Stomach (tissue), 9 donors: ENCODE measurements around the gene CAPN12. TPM values are rescaled to one million over a fixed set of nuclear protein-coding genes. Genes with fewer than 3 reads are reported as not detected.
A peak's percentile ranks its signal among the peaks of the same experiment; 100 is the strongest.
"Not testable (repeated sequence)": the region's sequence is repeated elsewhere in the genome, so short reads cannot be mapped to it uniquely, and the experiment has no call there.

Source experiments
- DNase-seq, 2 donors: peaks; one replicate each; pipeline versions ENCODE4 v3.0.0 to v3.0.0-alpha.2; 2013 to 2019
- H3K27ac ChIP-seq, 5 donors: fragments of 200-600 bp in 4 of 5; sonication (generic) in 4 of 5; one replicate each; pipeline ENCODE4 v1.5.1; 2013 to 2019; ENCODE audit warnings: mild to moderate bottlenecking in 1 of 5, moderate library complexity in 1 of 5
- H3K27me3 ChIP-seq, 3 donors: fragments of 200-600 bp; sonication (generic); one replicate each; pipeline ENCODE4 v1.5.1; 2017 to 2019; ENCODE audit warnings: mixed run types in 1 of 3
- H3K36me3 ChIP-seq, 4 donors: fragments of 200-600 bp; sonication (generic); 1 replicate in 3 of 4; 2 replicates in 1 of 4; pipeline ENCODE4 v1.5.1; 2016 to 2019
- H3K4me1 ChIP-seq, 4 donors: fragments of 200-600 bp; sonication (generic); one replicate each; pipeline ENCODE4 v1.5.1; 2016 to 2019
- H3K4me3 ChIP-seq, 4 donors: fragments of 200-600 bp; sonication (generic) in 3 of 4; one replicate each; pipeline ENCODE4 v1.5.1; 2016 to 2019; ENCODE audit warnings: mild to moderate bottlenecking in 1 of 4
- H3K9me3 ChIP-seq, 4 donors: fragments of 200-600 bp; sonication (generic); one replicate each; pipeline ENCODE4 v1.5.1; 2016 to 2019
- CTCF ChIP-seq, 7 experiments: fragments of 450-650 bp in 4 of 7; fragments of 200-600 bp in 3 of 7; sonication (generic) in 3 of 7; IDR thresholded peaks; one replicate each; pipeline ENCODE4 v1.5.1; 2016 to 2019; ENCODE audit warnings: antibody characterized with exemption in 7 of 7, control low read depth in 2 of 7, mild to moderate bottlenecking in 1 of 7
- EP300 ChIP-seq: sonication (generic); formaldehyde crosslinking; IDR thresholded peaks from one replicate; pipeline ENCODE4 v1.6.1; 2017; ENCODE audit warnings: antibody characterized with exemption
- POLR2A ChIP-seq, 4 donors: fragments of 450-650 bp; IDR thresholded peaks; one replicate each; pipeline ENCODE4 v1.6.1; 2016; ENCODE audit warnings: antibody characterized with exemption in 4 of 4, control low read depth in 2 of 4, mild to moderate bottlenecking in 1 of 4, moderate library complexity in 1 of 4
- POLR2AphosphoS5 ChIP-seq, 3 donors: sonication (generic); formaldehyde crosslinking; IDR thresholded peaks; one replicate each; pipeline ENCODE4 v1.6.1; 2016; ENCODE audit warnings: antibody characterized with exemption in 3 of 3
- WGBS, 5 donors: extraction: QIAGEN DNeasy Blood & Tissue Kit in 3 of 5; methylation state at CpG; one replicate each; pipeline versions ENCODE4 v1.1.5 to v1.1.7; 2013 to 2018; 5-methylcytosine and 5-hydroxymethylcytosine counted together
- intact Hi-C: fragments of 100-400 bp; cut with DNase I; formaldehyde crosslinking; loops from one replicate; pipeline ENCODE4 v1.15.1; 2023; ENCODE audit warnings: low total_unique reads
- polyA plus RNA-seq, 3 donors: library from polyadenylated mRNA; stranded (reverse); fragments of 200-250 nt; gene quantifications; one replicate each; pipeline ENCODE4 v1.2.3, GENCODE V29; 2013
- total RNA-seq, 5 donors: library from RNA; depleted of rRNA; stranded (reverse); fragments of >200 nt; gene quantifications; one replicate each; pipeline versions ENCODE4 v1.1.0 to v1.2.3, GENCODE V29; 2014 to 2016
- donor health status: healthy with polysubstance abuse.
- donor health status: Bipolar disorder and iron deficiency.
- donor health status: healthy.

Gene CAPN12
- total and polyA plus RNA-seq, 8 donors = 1.2 to 33.3 (median 5.6) TPM

GRCh38 chr19:38780443-38780842 is 36.2 kb upstream of the CAPN12 start:
- 86 to 90% (median 89%) methylated on average over 7 of the region's 7 CpGs for WGBS, 5 donors
- no peak overlapping the region for H3K27ac ChIP-seq
- no peak for DNase-seq
- H3K9me3 ChIP-seq = no peaks in the 10 kb centered on the region
- H3K36me3 ChIP-seq = no peaks in the 10 kb centered on the region
- peaks cover 0 to 23% (median 0%) of the 10 kb centered on the region in 3 donors for H3K27me3 ChIP-seq
- no peak for TF ChIP-seq POLR2A (IDR thresholded peaks at IDR 0.05)
- H3K4me1 ChIP-seq = peaks cover 0 to 5% (median 0%) of the 10 kb centered on the region in 4 donors
- no peak overlapping the region for H3K4me3 ChIP-seq
- intact Hi-C loops = no loop called here

- Histone ChIP-seq H3K36me3 (no peaks in the 10 kb centered on the region), H3K4me3 (no peak overlapping the region), H3K9me3 (no peaks in the 10 kb centered on the region), H3K4me1 (no peaks in the 10 kb centered on the region), H3K27me3 (peaks cover 0 to 23% (median 0%) of the 10 kb centered on the region in 3 donors), H3K27ac (no peak overlapping the region)
- 64 to 69% (median 65%) methylated on average over 7 of the region's 7 CpGs for WGBS, 5 donors
- DNase-seq = no peak
- intact Hi-C loops = no loop called here
- TF ChIP-seq CTCF (IDR thresholded peaks at IDR 0.05) = no peak
- no peak for TF ChIP-seq POLR2AphosphoS5 (IDR thresholded peaks at IDR 0.05)
- TF ChIP-seq EP300 = no peak
- no peak for TF ChIP-seq POLR2A (IDR thresholded peaks at IDR 0.05)
These were observed 34.5 kb upstream of the CAPN12 start for GRCh38 chr19:38778733-38779132.

- intact Hi-C loops = no loop called here
- no peak for TF ChIP-seq EP300
- TF ChIP-seq CTCF (IDR thresholded peaks at IDR 0.05) = no peak
- TF ChIP-seq POLR2AphosphoS5 (IDR thresholded peaks at IDR 0.05) = no peak
- no peak for TF ChIP-seq POLR2A (IDR thresholded peaks at IDR 0.05)
- DNase-seq = no peak
- H3K4me1 ChIP-seq = peaks cover 0 to 8% (median 8%) of the 10 kb centered on the region in 4 donors
- H3K36me3 ChIP-seq = no peaks in the 10 kb centered on the region
- no peaks in the 10 kb centered on the region for H3K9me3 ChIP-seq
- peaks cover 0 to 6% (median 0%) of the 10 kb centered on the region in 3 donors for H3K27me3 ChIP-seq
- 61 to 83% (median 77%) methylated on average over 10 to 13 of the region's 13 CpGs for WGBS, 5 donors
- no peak overlapping the region for H3K4me3 ChIP-seq
- H3K27ac ChIP-seq = no peak overlapping the region
These were observed 30.1 kb upstream of the CAPN12 start for GRCh38 chr19:38774181-38774950.

- H3K4me3 ChIP-seq = no peak within 1 kb of the TSS
- H3K27me3 ChIP-seq = peaks cover 0 to under 1% (median 0%) of the 10 kb centered on the region in 3 donors
- no peaks in the 10 kb centered on the region for H3K9me3 ChIP-seq
- no peaks in the 10 kb centered on the region for H3K36me3 ChIP-seq
- 61 to 77% (median 67%) methylated on average over 4 to 10 of the region's 14 CpGs for WGBS, 5 donors
- peaks cover 0 to 12% (median 8%) of the 10 kb centered on the region in 4 donors for H3K4me1 ChIP-seq
- no peak for TF ChIP-seq POLR2AphosphoS5 (IDR thresholded peaks at IDR 0.05)
- no peak for TF ChIP-seq CTCF (IDR thresholded peaks at IDR 0.05)
- no peak for TF ChIP-seq EP300
- TF ChIP-seq POLR2A (IDR thresholded peaks at IDR 0.05) = no peak
- intact Hi-C loops = no loop called here
- H3K27ac ChIP-seq = no peak within 1 kb of the TSS
- no peak for DNase-seq
These were observed 29.3 kb upstream of the CAPN12 start, which contains the start of gene LGALS7 for GRCh38 chr19:38773469-38774177. LGALS7 (minus strand) TSS chr19:38773517; CDS start chr19:38773492, 25 bp downstream.

DNA sequence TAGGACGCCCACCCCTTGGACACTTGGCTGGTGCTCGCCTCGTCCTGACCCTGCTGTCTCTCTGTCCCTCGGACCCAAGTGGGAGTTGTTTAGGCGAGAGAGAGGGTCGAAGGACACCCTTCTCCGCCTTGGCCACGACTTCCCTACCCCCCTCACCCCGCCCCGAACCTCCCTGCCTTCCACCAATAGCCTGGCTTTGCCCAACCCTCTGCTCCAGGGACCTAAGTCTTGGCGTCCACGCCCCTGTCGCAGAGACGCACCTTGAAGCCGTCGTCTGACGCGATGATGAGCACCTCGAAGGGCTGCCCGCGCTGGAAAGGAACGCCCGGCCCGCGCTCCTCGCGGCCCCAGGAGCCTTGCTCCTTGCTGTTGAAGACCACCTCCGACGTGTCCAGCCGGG is 27.3 kb upstream of the CAPN12 start:
- intact Hi-C loops, DNase-seq, H3K36me3 ChIP-seq, H3K27ac ChIP-seq, H3K9me3 ChIP-seq, H3K27me3 ChIP-seq, H3K4me3 ChIP-seq: not testable (repeated sequence)
- H3K4me1 ChIP-seq = peaks cover 0 to 12% (median 8%) of the 10 kb centered on the region in 4 donors
- WGBS, 5 donors = 21 to 42% (median 28%) methylated on average over 3 to 5 of the region's 30 CpGs; no CpG with 5 or more reads in 2 of the 5 donors

GRCh38 chr19:38770949-38771275 is 26.6 kb upstream of the CAPN12 start:
- intact Hi-C loops, H3K36me3 ChIP-seq, DNase-seq, H3K27me3 ChIP-seq, H3K4me3 ChIP-seq, H3K27ac ChIP-seq, H3K9me3 ChIP-seq: not testable (repeated sequence)
- WGBS, 5 donors = 7 to 33% (median 24%) methylated on average over 1 of the region's 22 CpGs; no CpG with 5 or more reads in 1 of the 5 donors
- H3K4me1 ChIP-seq = peaks cover 0 to 12% (median 8%) of the 10 kb centered on the region in 4 donors

- 0 to 19% (median 9%) methylated on average over 1 to 21 of the region's 58 CpGs; no CpG with 5 or more reads in 1 of the 5 donors for WGBS, 5 donors
- H3K36me3 ChIP-seq, H3K9me3 ChIP-seq, H3K27me3 ChIP-seq, intact Hi-C loops, DNase-seq: not testable (repeated sequence)
- peak overlapping the region in 4 of 5 donors; percentile 59 to 74 (median 70) for H3K27ac ChIP-seq
- peaks cover 0 to 12% (median 8%) of the 10 kb centered on the region in 4 donors for H3K4me1 ChIP-seq
- peak overlapping the region; percentile 28 to 38 (median 35) for H3K4me3 ChIP-seq
These were observed 26.1 kb upstream of the CAPN12 start for GRCh38 chr19:38770228-38770948.
